ENCODE measurements around the gene CHMP1A.

CHMP1A gene

DNA sequence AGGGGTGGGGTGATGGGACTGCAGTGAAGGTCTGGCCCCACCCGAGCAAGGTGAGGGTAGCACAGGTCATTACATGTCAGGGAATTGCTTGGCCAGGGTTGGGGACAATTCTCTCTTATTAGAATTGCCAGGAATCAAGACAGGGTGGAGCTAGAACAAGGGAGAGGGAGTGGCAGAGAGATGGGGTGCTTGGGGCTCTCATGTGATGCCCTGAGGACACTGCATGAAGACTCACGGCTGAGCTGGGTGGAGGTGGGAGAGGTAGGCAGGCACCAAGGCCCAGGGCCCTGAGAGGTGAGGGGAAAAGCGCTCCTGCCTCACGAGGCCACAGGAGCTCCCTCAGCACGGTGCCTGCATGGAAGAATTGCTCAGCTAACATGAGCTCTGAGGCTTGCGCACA is 40.5 kb downstream of the CHMP1A start:
- H3K9ac ChIP-seq (ENCODE audit: low read depth in 1 of 2, low read length in 2 of 2): no peak overlapping the region
- no peaks in the 10 kb centered on the region for H3K36me3 ChIP-seq (ENCODE audit: control insufficient read depth in 1 of 2, insufficient read depth in 2 of 2, low read length in 2 of 2)
- H3K27me3 ChIP-seq (ENCODE audit: control insufficient read depth in 1 of 2, insufficient read depth in 2 of 2, low read length in 2 of 2): peaks cover 0 to 2% of the 10 kb centered on the region in 2 donors
- no peak overlapping the region for H3K4me3 ChIP-seq (ENCODE audit: low read depth in 1 of 2, low read length in 2 of 2)
- no peaks in the 10 kb centered on the region for H3K9me3 ChIP-seq (ENCODE audit: control insufficient read depth in 1 of 2, low read length in 2 of 2)
- no peak overlapping the region for H3K27ac ChIP-seq (ENCODE audit: low read depth, low read length)
- H3K4me1 ChIP-seq (ENCODE audit: control insufficient read depth in 1 of 2, insufficient read depth in 2 of 2, low read length in 2 of 2): peaks cover 8 to 12% of the 10 kb centered on the region in 2 donors

DNA sequence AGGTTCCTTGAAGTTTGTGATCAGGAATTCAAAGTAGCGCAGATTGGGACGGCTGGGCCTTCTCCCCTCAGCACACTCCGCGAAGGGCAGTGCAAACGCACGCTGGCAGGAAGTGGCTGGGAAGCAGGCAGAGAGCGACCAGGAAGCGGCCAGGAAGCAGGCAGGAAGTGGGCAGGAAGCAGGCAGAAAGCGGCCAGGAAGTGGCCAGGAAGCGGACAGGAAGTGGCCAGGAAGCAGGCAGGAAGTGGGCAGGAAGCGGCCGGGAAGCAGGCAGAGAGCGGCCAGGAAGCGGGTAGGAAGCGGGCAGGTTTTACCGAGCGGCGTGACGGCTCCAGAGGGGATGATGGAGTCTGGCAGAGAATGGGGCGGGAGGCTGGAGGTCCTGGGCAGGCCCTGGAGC is 40.9 kb downstream of the CHMP1A start:
- H3K36me3 ChIP-seq (ENCODE audit: control insufficient read depth in 1 of 2, insufficient read depth in 2 of 2, low read length in 2 of 2): no peaks in the 10 kb centered on the region
- H3K9ac ChIP-seq (ENCODE audit: low read depth in 1 of 2, low read length in 2 of 2): no peak overlapping the region
- H3K27me3 ChIP-seq (ENCODE audit: control insufficient read depth in 1 of 2, insufficient read depth in 2 of 2, low read length in 2 of 2): no peaks in the 10 kb centered on the region
- peaks cover 8 to 12% of the 10 kb centered on the region in 2 donors for H3K4me1 ChIP-seq (ENCODE audit: control insufficient read depth in 1 of 2, insufficient read depth in 2 of 2, low read length in 2 of 2)
- no peak overlapping the region for H3K4me3 ChIP-seq (ENCODE audit: low read depth in 1 of 2, low read length in 2 of 2)
- no peak overlapping the region for H3K27ac ChIP-seq (ENCODE audit: low read depth, low read length)
- H3K9me3 ChIP-seq (ENCODE audit: control insufficient read depth in 1 of 2, low read length in 2 of 2): no peaks in the 10 kb centered on the region

DNA sequence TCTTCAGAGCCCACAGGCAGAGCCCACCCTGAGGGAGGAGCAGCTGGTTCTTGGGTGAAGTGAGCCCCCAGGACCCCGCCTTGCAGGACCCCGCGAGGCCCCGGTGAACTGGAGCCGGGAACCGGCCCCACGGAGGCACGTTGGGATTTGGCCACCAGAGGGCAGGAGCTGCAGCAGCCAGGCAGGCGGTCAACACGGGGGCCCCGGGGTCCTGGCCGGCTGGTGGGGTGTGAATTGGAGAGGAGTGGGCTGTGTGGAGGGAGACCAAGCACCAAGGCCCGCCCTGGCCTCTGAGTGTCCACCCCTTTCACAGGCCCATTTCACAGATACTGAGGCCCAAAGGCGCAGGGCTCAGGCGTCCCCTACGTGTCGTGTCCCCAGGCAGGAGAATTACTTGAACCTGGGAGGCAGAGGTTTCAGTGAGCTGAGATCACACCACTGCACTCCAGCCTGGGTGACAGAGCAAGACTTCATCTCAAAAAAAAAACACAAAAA is 41.9 kb downstream of the CHMP1A start:
- H3K4me1 ChIP-seq (ENCODE audit: control insufficient read depth in 1 of 2, insufficient read depth in 2 of 2, low read length in 2 of 2): peaks cover 8 to 12% of the 10 kb centered on the region in 2 donors
- H3K27me3 ChIP-seq (ENCODE audit: control insufficient read depth in 1 of 2, insufficient read depth in 2 of 2, low read length in 2 of 2): no peaks in the 10 kb centered on the region
- peak overlapping the region in 1 of 2 donors; percentile 40 for H3K4me3 ChIP-seq (ENCODE audit: low read depth in 1 of 2, low read length in 2 of 2)
- no peak overlapping the region for H3K9ac ChIP-seq (ENCODE audit: low read depth in 1 of 2, low read length in 2 of 2)
- H3K27ac ChIP-seq (ENCODE audit: low read depth, low read length): no peak overlapping the region
- no peaks in the 10 kb centered on the region for H3K9me3 ChIP-seq (ENCODE audit: control insufficient read depth in 1 of 2, low read length in 2 of 2)
- H3K36me3 ChIP-seq (ENCODE audit: control insufficient read depth in 1 of 2, insufficient read depth in 2 of 2, low read length in 2 of 2): no peaks in the 10 kb centered on the region

DNA sequence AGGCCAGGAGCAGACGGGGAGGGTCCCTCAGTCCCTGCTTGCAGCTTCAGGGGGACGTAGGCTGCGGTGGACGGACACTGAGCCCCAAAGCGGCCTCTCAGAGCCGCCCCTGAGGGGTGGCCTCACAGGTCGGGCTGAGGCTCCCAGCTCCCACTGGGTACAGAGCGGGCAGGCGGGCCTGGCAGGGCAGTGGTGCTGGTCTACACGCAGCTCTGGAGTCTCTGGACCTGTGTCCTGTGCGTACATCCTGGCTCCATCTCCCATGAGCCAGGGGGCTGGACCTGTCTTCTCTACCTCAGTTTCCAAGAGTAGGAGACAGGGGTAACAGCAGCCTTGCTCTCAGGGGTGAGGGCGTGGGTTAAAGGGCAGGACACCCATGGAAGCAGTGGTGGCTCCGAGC is 42.3 kb downstream of the CHMP1A start:
- Histone ChIP-seq H3K9me3 (ENCODE audit: control insufficient read depth in 1 of 2, low read length in 2 of 2) (no peaks in the 10 kb centered on the region), H3K36me3 (ENCODE audit: control insufficient read depth in 1 of 2, insufficient read depth in 2 of 2, low read length in 2 of 2) (no peaks in the 10 kb centered on the region), H3K4me1 (ENCODE audit: control insufficient read depth in 1 of 2, insufficient read depth in 2 of 2, low read length in 2 of 2) (peaks cover 8 to 12% of the 10 kb centered on the region in 2 donors), H3K27ac (ENCODE audit: low read depth, low read length) (no peak overlapping the region), H3K9ac (ENCODE audit: low read depth in 1 of 2, low read length in 2 of 2) (no peak overlapping the region), H3K27me3 (ENCODE audit: control insufficient read depth in 1 of 2, insufficient read depth in 2 of 2, low read length in 2 of 2) (no peaks in the 10 kb centered on the region), H3K4me3 (ENCODE audit: low read depth in 1 of 2, low read length in 2 of 2) (peak overlapping the region in 1 of 2 donors; percentile 40)

DNA sequence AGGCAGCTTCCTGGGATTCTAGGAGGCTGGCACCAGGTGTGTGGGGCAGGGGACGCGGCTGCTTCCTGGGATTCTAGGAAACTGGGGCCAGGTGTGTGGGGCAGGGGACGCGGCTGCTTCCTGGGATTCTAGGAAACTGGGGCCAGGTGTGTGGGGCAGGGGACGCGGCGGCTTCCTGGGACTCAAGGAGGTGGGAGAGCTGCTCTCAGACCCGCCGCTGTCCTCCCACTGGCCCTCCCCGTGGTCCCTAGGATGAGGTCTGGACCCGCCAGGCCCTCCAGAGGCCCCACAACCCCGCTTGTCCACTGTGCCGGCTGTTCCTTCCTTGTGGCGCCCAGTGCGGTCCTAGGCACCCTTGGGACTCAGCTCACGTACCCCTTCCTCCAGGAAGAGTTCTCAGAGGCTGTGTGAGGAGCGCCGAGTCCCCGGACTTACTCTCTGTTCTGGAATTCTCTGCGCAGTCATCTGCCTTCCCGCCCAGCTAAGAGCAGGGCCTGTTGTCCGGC is 43.5 kb downstream of the CHMP1A start:
- peaks cover 8 to 12% of the 10 kb centered on the region in 2 donors for H3K4me1 ChIP-seq (ENCODE audit: control insufficient read depth in 1 of 2, insufficient read depth in 2 of 2, low read length in 2 of 2)
- peak overlapping the region; percentile 61 to 65 for H3K4me3 ChIP-seq (ENCODE audit: low read depth in 1 of 2, low read length in 2 of 2)
- no peak overlapping the region for H3K27ac ChIP-seq (ENCODE audit: low read depth, low read length)
- H3K9me3 ChIP-seq (ENCODE audit: control insufficient read depth in 1 of 2, low read length in 2 of 2): no peaks in the 10 kb centered on the region
- peak overlapping the region in 1 of 2 donors; percentile 63 for H3K9ac ChIP-seq (ENCODE audit: low read depth in 1 of 2, low read length in 2 of 2)
- H3K27me3 ChIP-seq (ENCODE audit: control insufficient read depth in 1 of 2, insufficient read depth in 2 of 2, low read length in 2 of 2): no peaks in the 10 kb centered on the region
- H3K36me3 ChIP-seq (ENCODE audit: control insufficient read depth in 1 of 2, insufficient read depth in 2 of 2, low read length in 2 of 2): no peaks in the 10 kb centered on the region

DNA sequence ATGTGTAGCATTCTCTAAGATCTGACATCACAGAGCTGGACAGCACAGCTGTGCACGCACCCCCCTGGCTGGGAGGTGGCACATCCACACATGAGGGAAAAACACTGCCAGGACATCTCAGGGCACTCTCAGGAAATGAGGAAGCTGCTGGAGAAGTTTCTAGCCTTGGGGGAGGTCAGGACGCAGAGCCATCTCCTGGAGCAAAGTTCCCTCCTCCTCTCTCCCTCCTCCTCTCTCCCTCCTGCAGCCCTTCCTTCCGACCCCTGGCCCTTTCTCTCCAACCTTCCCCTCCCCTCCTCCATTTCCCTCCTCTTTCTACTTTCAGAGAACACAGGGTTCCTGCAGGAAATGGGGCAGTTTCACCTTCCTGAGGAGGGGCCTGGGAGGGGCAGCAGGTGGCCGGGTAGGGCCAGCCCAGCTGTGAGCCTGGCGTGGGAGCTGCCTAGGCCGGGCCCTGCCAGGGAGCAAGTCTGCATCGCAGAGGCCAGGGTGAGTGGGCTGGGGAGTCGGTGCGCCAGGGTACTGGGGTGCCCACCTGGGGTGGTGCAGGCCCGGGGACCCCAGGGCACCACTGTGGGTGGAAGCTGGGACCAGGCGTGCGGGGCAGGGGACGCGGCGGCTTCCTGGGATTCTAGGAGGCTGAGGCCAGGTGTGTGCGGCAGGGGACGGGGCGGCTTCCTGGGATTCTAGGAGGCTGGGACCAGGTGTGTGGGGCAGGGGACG is 44.1 kb downstream of the CHMP1A start, which contains the start of gene DPEP1:
Gene DPEP1 (plus strand): TSS at position 412 of the 723 bp plus-strand sequence. CDS start 16,769 bp downstream, outside the sequence.
- Histone ChIP-seq H3K27me3 (ENCODE audit: control insufficient read depth in 1 of 2, insufficient read depth in 2 of 2, low read length in 2 of 2) (no peaks in the 10 kb centered on the region), H3K9ac (ENCODE audit: low read depth in 1 of 2, low read length in 2 of 2) (peak within 1 kb of the TSS; percentile 63 to 66), H3K36me3 (ENCODE audit: control insufficient read depth in 1 of 2, insufficient read depth in 2 of 2, low read length in 2 of 2) (no peaks in the 10 kb centered on the region), H3K27ac (ENCODE audit: low read depth, low read length) (no peak within 1 kb of the TSS), H3K4me1 (ENCODE audit: control insufficient read depth in 1 of 2, insufficient read depth in 2 of 2, low read length in 2 of 2) (peaks cover 13 to 17% of the 10 kb centered on the region in 2 donors), H3K9me3 (ENCODE audit: control insufficient read depth in 1 of 2, low read length in 2 of 2) (no peaks in the 10 kb centered on the region), H3K4me3 (ENCODE audit: low read depth in 1 of 2, low read length in 2 of 2) (peak within 1 kb of the TSS; percentile 61 to 65)

DNA sequence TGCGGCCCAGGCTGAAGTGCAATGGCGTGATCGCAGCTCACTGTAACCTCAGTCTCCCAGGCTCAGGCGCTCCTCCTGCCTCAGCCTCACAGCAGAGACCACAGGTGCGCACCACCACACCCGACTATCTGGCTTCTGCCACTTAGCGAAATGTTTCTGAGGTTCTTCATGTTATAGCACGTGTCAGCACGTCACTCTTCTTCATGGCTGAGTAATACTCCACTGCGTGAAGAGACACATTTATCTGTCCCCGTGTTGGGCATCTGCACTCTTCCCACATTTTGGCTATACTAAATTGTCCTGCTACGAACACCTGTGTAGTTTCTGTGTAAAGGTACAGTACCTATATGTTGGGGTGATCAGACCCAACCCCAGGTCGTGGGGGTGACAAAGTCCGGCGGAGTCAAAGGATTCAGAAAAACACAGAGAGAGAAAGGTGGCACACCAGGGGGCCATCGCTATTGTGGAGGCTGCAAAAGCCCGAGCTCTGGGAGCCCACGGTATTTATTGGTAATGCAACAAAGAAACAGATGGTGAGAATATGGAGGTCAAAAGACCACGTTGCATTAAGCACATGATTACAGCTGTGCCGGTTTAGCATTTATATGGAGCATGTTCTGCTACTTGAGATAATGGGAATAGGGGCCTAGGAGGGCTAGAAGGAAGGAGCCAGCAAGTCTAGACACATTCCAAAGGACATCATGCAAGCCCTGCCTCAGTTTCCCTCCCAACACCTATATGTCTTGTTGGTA is 44.9 kb downstream of the CHMP1A start:
- Histone ChIP-seq H3K27me3 (ENCODE audit: control insufficient read depth in 1 of 2, insufficient read depth in 2 of 2, low read length in 2 of 2) (no peaks in the 10 kb centered on the region), H3K27ac (ENCODE audit: low read depth, low read length) (no peak overlapping the region), H3K4me1 (ENCODE audit: control insufficient read depth in 1 of 2, insufficient read depth in 2 of 2, low read length in 2 of 2) (peaks cover 21 to 25% of the 10 kb centered on the region in 2 donors), H3K36me3 (ENCODE audit: control insufficient read depth in 1 of 2, insufficient read depth in 2 of 2, low read length in 2 of 2) (no peaks in the 10 kb centered on the region), H3K9me3 (ENCODE audit: control insufficient read depth in 1 of 2, low read length in 2 of 2) (no peaks in the 10 kb centered on the region), H3K4me3 (ENCODE audit: low read depth in 1 of 2, low read length in 2 of 2) (peak overlapping the region; percentile 61 to 65), H3K9ac (ENCODE audit: low read depth in 1 of 2, low read length in 2 of 2) (peak overlapping the region; percentile 63 to 66)

DNA sequence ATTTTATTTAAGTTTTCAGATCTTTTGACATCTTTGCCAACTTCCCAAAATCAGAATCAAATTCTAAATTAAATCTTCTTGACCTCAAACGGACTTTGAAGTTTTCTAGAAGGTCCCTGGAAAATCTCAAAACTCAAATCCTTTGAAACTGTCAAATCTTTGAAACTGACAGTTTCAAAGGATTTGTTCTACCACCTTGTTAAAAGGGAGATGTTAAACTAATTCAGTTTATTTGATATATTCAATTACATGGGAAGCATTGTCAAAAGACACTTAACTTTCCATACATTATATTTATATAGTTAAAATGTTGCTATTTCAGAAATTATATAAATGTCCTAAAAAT is 47.4 kb downstream of the CHMP1A start:
- H3K4me3 ChIP-seq (ENCODE audit: low read depth in 1 of 2, low read length in 2 of 2): no peak overlapping the region
- no peak overlapping the region for H3K27ac ChIP-seq (ENCODE audit: low read depth, low read length)
- no peaks in the 10 kb centered on the region for H3K27me3 ChIP-seq (ENCODE audit: control insufficient read depth in 1 of 2, insufficient read depth in 2 of 2, low read length in 2 of 2)
- H3K9me3 ChIP-seq (ENCODE audit: control insufficient read depth in 1 of 2, low read length in 2 of 2): no peaks in the 10 kb centered on the region
- H3K9ac ChIP-seq (ENCODE audit: low read depth in 1 of 2, low read length in 2 of 2): no peak overlapping the region
- no peaks in the 10 kb centered on the region for H3K36me3 ChIP-seq (ENCODE audit: control insufficient read depth in 1 of 2, insufficient read depth in 2 of 2, low read length in 2 of 2)
- peaks cover 20 to 21% of the 10 kb centered on the region in 2 donors for H3K4me1 ChIP-seq (ENCODE audit: control insufficient read depth in 1 of 2, insufficient read depth in 2 of 2, low read length in 2 of 2)

DNA sequence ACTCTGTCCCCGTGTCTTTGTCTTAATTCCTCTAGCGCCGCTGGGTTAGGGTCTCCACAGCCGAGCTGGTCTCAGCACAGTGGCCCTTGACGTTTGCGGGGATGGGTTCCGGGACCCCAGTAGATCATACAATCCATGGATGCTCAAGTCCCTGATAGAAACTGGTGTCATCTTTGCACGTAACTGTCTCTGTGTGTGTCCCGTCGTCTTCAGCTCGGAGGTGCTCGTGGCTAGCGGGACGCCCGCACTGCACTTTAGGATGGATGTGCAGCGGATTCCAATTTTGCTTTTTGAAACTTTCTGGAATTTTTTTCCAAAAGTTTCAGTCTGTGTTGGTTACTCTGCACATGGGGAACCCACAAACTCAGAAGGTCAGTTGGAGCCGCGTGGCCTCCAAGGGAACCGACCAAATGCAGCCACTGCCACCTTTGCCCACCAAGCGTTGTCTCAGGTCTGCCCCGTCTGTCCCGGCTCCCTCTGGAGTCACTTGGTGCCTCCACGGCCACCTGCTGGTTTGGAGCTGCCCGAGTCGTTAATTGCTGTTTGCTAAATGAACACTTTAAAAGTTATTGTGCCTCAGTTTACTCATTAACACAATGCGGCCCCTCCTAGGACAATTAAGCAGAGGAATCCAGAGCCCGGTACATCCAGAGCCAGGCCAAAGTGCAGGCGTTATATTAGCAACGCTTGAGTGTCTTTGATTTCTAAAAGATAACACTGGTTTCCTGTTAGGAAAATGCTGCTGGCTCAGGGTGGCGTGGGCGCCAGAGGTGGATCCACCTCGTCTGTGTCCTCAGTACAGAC is 49.4 kb downstream of the CHMP1A start:
- Histone ChIP-seq H3K9me3 (ENCODE audit: control insufficient read depth in 1 of 2, low read length in 2 of 2) (no peaks in the 10 kb centered on the region), H3K27me3 (ENCODE audit: control insufficient read depth in 1 of 2, insufficient read depth in 2 of 2, low read length in 2 of 2) (peaks cover 0 to under 1% of the 10 kb centered on the region in 2 donors), H3K36me3 (ENCODE audit: control insufficient read depth in 1 of 2, insufficient read depth in 2 of 2, low read length in 2 of 2) (no peaks in the 10 kb centered on the region), H3K27ac (ENCODE audit: low read depth, low read length) (no peak overlapping the region), H3K9ac (ENCODE audit: low read depth in 1 of 2, low read length in 2 of 2) (no peak overlapping the region), H3K4me1 (ENCODE audit: control insufficient read depth in 1 of 2, insufficient read depth in 2 of 2, low read length in 2 of 2) (peaks cover 17% of the 10 kb centered on the region in 2 donors), H3K4me3 (ENCODE audit: low read depth in 1 of 2, low read length in 2 of 2) (no peak overlapping the region)

Measured in duodenal mucosa (tissue), 2 donors.